Measurements from ENCODE around the gene ITPK1. TPM values are rescaled to one million over a fixed set of nuclear protein-coding genes. Genes with fewer than 3 reads are reported as not detected.

The ITPK1 gene
- total RNA-seq = 21.3 and 27.1 TPM in 2 replicates

DNA sequence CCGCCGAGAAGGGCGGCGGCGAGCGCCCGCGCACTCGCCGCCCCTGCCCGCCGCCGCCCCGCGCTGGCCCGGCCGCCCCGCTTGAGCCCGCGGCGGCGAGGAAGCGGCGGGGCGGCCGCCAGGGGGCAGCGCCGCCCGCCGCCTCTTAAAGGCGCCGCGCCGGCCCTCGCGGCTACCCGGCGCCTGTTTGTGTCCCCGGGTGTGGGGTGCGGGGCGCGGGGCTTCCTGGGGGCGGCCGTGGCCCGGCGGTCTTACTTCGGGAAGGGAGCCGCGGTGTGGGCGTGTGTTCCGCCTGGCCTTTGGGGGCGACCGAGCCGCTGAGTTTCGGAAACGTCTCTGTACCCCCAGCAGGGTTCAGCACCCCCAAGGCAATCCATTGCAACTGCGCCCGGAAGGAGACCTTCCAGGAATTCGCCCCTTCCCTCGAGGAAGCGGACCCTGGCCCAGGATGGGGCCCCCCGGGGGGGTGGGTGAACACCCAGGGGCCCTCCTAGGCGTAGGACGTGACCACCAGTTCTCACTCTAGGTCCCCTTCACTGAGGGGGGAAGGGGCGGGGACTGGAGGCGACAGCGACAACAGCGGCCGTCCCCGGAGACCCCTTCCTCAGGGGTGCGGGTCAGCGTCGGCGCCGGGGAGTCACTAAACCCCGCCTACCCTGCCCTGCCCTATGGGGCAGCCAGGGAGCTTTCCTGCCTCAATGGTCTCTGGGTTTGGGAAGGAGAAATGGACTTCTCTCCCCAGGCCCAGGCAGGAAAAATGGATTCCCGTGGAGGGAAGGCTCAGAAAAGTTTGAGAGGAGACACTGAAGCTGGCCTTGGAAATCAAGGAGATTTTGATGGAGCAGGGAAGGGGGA lies at the start of gene ITPK1:
TSS of gene ITPK1 (minus strand) at position 105 of the 855 bp plus-strand sequence. CDS start 762 bp downstream, outside the sequence.

GRCh38 chr14:92922883-92923743 lies 192.6 kb downstream of the ITPK1 start, which contains the start of gene CHGA:
Gene CHGA (plus strand): TSS chr14:92923150. CDS start chr14:92923360, 210 bp downstream.

Other genes starting within 250 kb of the ITPK1 start
- gene CHGA, start 192.8 kb downstream of the ITPK1 start, total RNA-seq = not detected in 2 replicates
- 5.8 and 9.8 TPM in 2 replicates for gene MOAP1, start 69.0 kb upstream of the ITPK1 start, total RNA-seq
- gene LYSET, start 69.4 kb upstream of the ITPK1 start, total RNA-seq = 3.7 and 9.2 TPM in 2 replicates
- gene GON7, start 91.1 kb upstream of the ITPK1 start, total RNA-seq = 14.7 and 19.7 TPM in 2 replicates
- 16.1 and 46.1 TPM in 2 replicates for gene UBR7, start 91.3 kb upstream of the ITPK1 start, total RNA-seq
- 8.6 and 11.5 TPM in 2 replicates for gene BTBD7, start 217.1 kb upstream of the ITPK1 start, total RNA-seq
- not detected in 2 replicates for gene COX8C, start 231.3 kb upstream of the ITPK1 start, total RNA-seq